Liver (tissue), 9 donors: ENCODE data around the gene AAK1. TPM values are rescaled to one million over a fixed set of nuclear protein-coding genes. Genes with fewer than 3 reads are reported as not detected.
"Not testable (repeated sequence)": the region's sequence is repeated elsewhere in the genome, so short reads cannot be mapped to it uniquely, and the experiment has no call there.

Source experiments
- DNase-seq: peaks from one replicate; pipeline ENCODE4 v3.0.0-alpha.2; 2017; ENCODE audit warnings: low spot score
- H3K27ac ChIP-seq, 2 donors: one replicate each; pipeline ENCODE4 v1.7.0; 2013; ENCODE audit warnings: inconsistent platforms in 2 of 2, low read length in 2 of 2, control low read depth in 1 of 2, low read depth in 1 of 2, mild to moderate bottlenecking in 1 of 2
- H3K27me3 ChIP-seq, 4 donors: one replicate each; pipeline versions ENCODE4 v1.6.1 to v1.7.0; 2013; ENCODE audit warnings: low read length in 3 of 4, inconsistent platforms in 1 of 4, mild to moderate bottlenecking in 1 of 4, moderate library complexity in 1 of 4; ENCODE audit not compliant: control insufficient read depth in 4 of 4, insufficient read depth in 4 of 4
- H3K36me3 ChIP-seq, 4 donors: one replicate each; pipeline versions ENCODE4 v1.6.1 to v1.7.0; 2013; ENCODE audit warnings: low read length in 3 of 4, mild to moderate bottlenecking in 3 of 4, low read depth in 1 of 4, moderate library complexity in 1 of 4; ENCODE audit not compliant: control insufficient read depth in 4 of 4, insufficient read depth in 3 of 4
- H3K4me1 ChIP-seq, 4 donors: one replicate each; pipeline versions ENCODE4 v1.6.1 to v1.7.0; 2013; ENCODE audit warnings: low read length in 3 of 4, mild to moderate bottlenecking in 3 of 4, moderate library complexity in 1 of 4; ENCODE audit not compliant: control insufficient read depth in 4 of 4, insufficient read depth in 4 of 4
- H3K4me3 ChIP-seq, 3 donors: one replicate each; pipeline versions ENCODE4 v1.6.1 to v1.7.0; 2013; ENCODE audit warnings: low read length in 3 of 3, control low read depth in 1 of 3, low read depth in 1 of 3, mild to moderate bottlenecking in 1 of 3
- H3K9ac ChIP-seq, 2 donors: one replicate each; pipeline ENCODE4 v1.7.0; 2013; ENCODE audit warnings: low read length in 2 of 2, mild to moderate bottlenecking in 2 of 2, moderate library complexity in 2 of 2, control low read depth in 1 of 2, low read depth in 1 of 2
- H3K9me3 ChIP-seq, 4 donors: one replicate each; pipeline versions ENCODE4 v1.6.1 to v1.7.0; 2013; ENCODE audit warnings: low read length in 3 of 4; ENCODE audit not compliant: control insufficient read depth in 4 of 4
- ATF3 ChIP-seq: IDR thresholded peaks from 2 replicates; pipeline ENCODE4 v1.6.1; 2016; ENCODE audit warnings: antibody characterized with exemption
- CTCF ChIP-seq: fragments of 150-350 bp; IDR thresholded peaks from 2 replicates; pipeline ENCODE4 v1.5.1; 2017; ENCODE audit warnings: improper control_type of control experiment, low read depth, low read length; ENCODE audit not compliant: missing input control
- EGR1 ChIP-seq, 2 donors: IDR thresholded peaks; 2 replicates each; pipeline ENCODE4 v1.6.1; 2016 to 2018; ENCODE audit warnings: antibody characterized with exemption in 2 of 2, low read depth in 2 of 2
- FOXA1 ChIP-seq: IDR thresholded peaks from 2 replicates; pipeline ENCODE4 v1.6.1; 2016; ENCODE audit warnings: antibody characterized with exemption
- FOXA2 ChIP-seq: IDR thresholded peaks from 2 replicates; pipeline ENCODE4 v1.6.1; 2016; ENCODE audit warnings: antibody characterized with exemption
- GABPA ChIP-seq, 2 donors: IDR thresholded peaks in 1 of 2; conservative IDR thresholded peaks in 1 of 2; 2 replicates each; pipeline ENCODE4 v1.6.1; 2016; ENCODE audit warnings: antibody characterized with exemption in 2 of 2, mild to moderate bottlenecking in 1 of 2, moderate library complexity in 1 of 2
- HNF4A ChIP-seq, 2 donors: conservative IDR thresholded peaks; 2 replicates each; pipeline ENCODE4 v1.6.1; 2016; ENCODE audit warnings: antibody characterized with exemption in 2 of 2, mild to moderate bottlenecking in 2 of 2
- HNF4G ChIP-seq: IDR thresholded peaks from 2 replicates; pipeline ENCODE4 v1.6.1; 2016; ENCODE audit warnings: antibody characterized with exemption
- JUND ChIP-seq, 2 donors: IDR thresholded peaks; 2 replicates each; pipeline ENCODE4 v1.6.1; 2016; ENCODE audit warnings: antibody characterized with exemption in 2 of 2
- MAX ChIP-seq: IDR thresholded peaks from 2 replicates; pipeline ENCODE4 v1.6.1; 2016; ENCODE audit warnings: antibody characterized with exemption
- NR2F2 ChIP-seq: IDR thresholded peaks from 2 replicates; pipeline ENCODE4 v1.6.1; 2016; ENCODE audit warnings: antibody characterized with exemption
- RAD21 ChIP-seq, 2 donors: IDR thresholded peaks; 2 replicates each; pipeline ENCODE4 v1.6.1; 2016; ENCODE audit warnings: antibody characterized with exemption in 2 of 2, mild to moderate bottlenecking in 2 of 2
- REST ChIP-seq: IDR thresholded peaks from 2 replicates; pipeline ENCODE4 v1.6.1; 2016; ENCODE audit warnings: antibody characterized with exemption, mild to moderate bottlenecking
- RXRA ChIP-seq, 2 donors: IDR thresholded peaks; 2 replicates each; pipeline ENCODE4 v1.6.1; 2017 to 2018; ENCODE audit warnings: antibody characterized with exemption in 2 of 2, mild to moderate bottlenecking in 1 of 2
- SP1 ChIP-seq: IDR thresholded peaks from 2 replicates; pipeline ENCODE4 v1.6.1; 2018; ENCODE audit warnings: antibody characterized with exemption, mild to moderate bottlenecking
- TAF1 ChIP-seq: conservative IDR thresholded peaks from 2 replicates; pipeline ENCODE4 v1.6.1; 2016; ENCODE audit warnings: antibody characterized with exemption, mild to moderate bottlenecking
- YY1 ChIP-seq: IDR thresholded peaks from 2 replicates; pipeline ENCODE4 v1.6.1; 2016; ENCODE audit warnings: antibody characterized with exemption, mild to moderate bottlenecking
- ZBTB33 ChIP-seq: IDR thresholded peaks from 2 replicates; pipeline ENCODE4 v1.6.1; 2016; ENCODE audit warnings: antibody characterized with exemption
- WGBS: extraction: QIAGEN DNeasy Blood & Tissue Kit; methylation state at CpG from one replicate; pipeline ENCODE4 v1.1.7; 2013; 5-methylcytosine and 5-hydroxymethylcytosine counted together
- polyA plus RNA-seq, 2 donors: library from polyadenylated mRNA; stranded (reverse) in 1 of 2; unstranded in 1 of 2; fragments of 200-250 nt in 1 of 2; fragments of >200 nt in 1 of 2; fragmentation: Nextera tagmentation in 1 of 2; extraction: Ambion mirVana in 1 of 2; gene quantifications; one replicate each; pipeline versions ENCODE4 v1.2.1 to v1.2.3, GENCODE V29; 2013 to 2015
- total RNA-seq, 2 donors: library from RNA; depleted of rRNA; stranded (reverse); fragments of >200 nt; gene quantifications; one replicate each; pipeline ENCODE4 v1.2.3, GENCODE V29; 2014
- donor health status: healthy.
- donor health status: healthy.
- donor health status: healthy.
- donor health status: healthy.
- donor health status: healthy.

The AAK1 gene
- total and polyA plus RNA-seq, 4 donors = 3.9 to 14.3 (median 11.3) TPM

GRCh38 chr2:69553991-69554390 is 89.5 kb downstream of the AAK1 start:
- Histone ChIP-seq H3K36me3 (peaks cover 0 to 1% (median 0%) of the 10 kb centered on the region in 4 donors), H3K4me3 (no peak overlapping the region), H3K9ac (no peak overlapping the region), H3K27me3 (no peaks in the 10 kb centered on the region), H3K4me1 (no peaks in the 10 kb centered on the region), H3K9me3 (no peaks in the 10 kb centered on the region), H3K27ac (no peak overlapping the region)
- 88% methylated on average over 7 of the region's 7 CpGs for WGBS
- TF ChIP-seq GABPA (IDR thresholded peaks at IDR 0.05 in 1 of 2, conservative IDR thresholded peaks at IDR 0.05 in 1 of 2) (no peak), ATF3 (no peak), RAD21 (IDR thresholded peaks at IDR 0.05) (no peak), TAF1 (no peak), HNF4A (conservative IDR thresholded peaks at IDR 0.05) (no peak), REST (no peak), CTCF (no peak), FOXA1 (no peak), RXRA (IDR thresholded peaks at IDR 0.05) (no peak), MAX (no peak), FOXA2 (no peak), YY1 (no peak), HNF4G (no peak), ZBTB33 (no peak), NR2F2 (no peak), JUND (IDR thresholded peaks at IDR 0.05) (no peak), SP1 (no peak), EGR1 (IDR thresholded peaks at IDR 0.05; ENCODE audit: low read depth in 2 of 2) (no peak)
- DNase-seq = no peak

- not testable (repeated sequence) for H3K4me1 ChIP-seq, H3K4me3 ChIP-seq, H3K9me3 ChIP-seq, H3K27me3 ChIP-seq, DNase-seq, H3K27ac ChIP-seq, H3K9ac ChIP-seq, H3K36me3 ChIP-seq
- 97% methylated on average over 12 of the region's 12 CpGs for WGBS
These were observed 93.0 kb downstream of the AAK1 start for GRCh38 chr2:69550511-69550910.
